T-cell (primary cell): ENCODE measurements around the gene PPP4R4. TPM values are rescaled to one million over a fixed set of nuclear protein-coding genes. Genes with fewer than 3 reads are reported as not detected.

Source experiments
- ATAC-seq, 4 experiments: fragments of 200-7000 bp in 3 of 4; fragments of 150-1000 bp in 1 of 4; cut with Tn5 transposase; replicated peaks in 1 of 4; 1 replicate in 3 of 4; 2 replicates in 1 of 4; pipeline ENCODE4 v1.10.0; 2021; ENCODE audit warnings: moderate library complexity in 3 of 4, mild to moderate bottlenecking in 2 of 4, moderate number of reproducible peaks in 1 of 4
- CTCF ChIA-PET, 2 donors: fragments of 300-600 bp; sonication (Branson Sonifier 250); formaldehyde crosslinking; loops; one replicate each; lab custom pipeline; 2022; ENCODE audit warnings: antibody characterized with exemption in 2 of 2; lab: Charles Lee
- POLR2A ChIA-PET, 2 donors: fragments of 300-600 bp; sonication (Branson Sonifier 250); formaldehyde crosslinking; loops; one replicate each; lab custom pipeline; 2022; ENCODE audit warnings: antibody characterized with exemption in 2 of 2; lab: Charles Lee
- DNase-seq, 35 experiments: peaks; one replicate each; pipeline versions ENCODE4 v3.0.0 to v3.0.0-alpha.2; 2013 to 2023
- H3K27ac ChIP-seq: one replicate; pipeline ENCODE4 v1.5.1; 2013; ENCODE audit warnings: low read length
- H3K27me3 ChIP-seq, 2 experiments: replicated peaks in 1 of 2; 1 replicate in 1 of 2; 2 replicates in 1 of 2; pipeline versions ENCODE4 v1.6.1 to v1.7.0; 2013; ENCODE audit warnings: low read length in 1 of 2, mixed read lengths in 1 of 2; ENCODE audit not compliant: control insufficient read depth in 2 of 2, insufficient read depth in 2 of 2; ENCODE audit errors: extremely low read depth in 1 of 2
- H3K36me3 ChIP-seq, 2 donors: 1 replicate in 1 of 2; 2 replicates in 1 of 2; pipeline versions ENCODE4 v1.6.1 to v1.7.0; 2013; ENCODE audit warnings: low read length in 1 of 2; ENCODE audit not compliant: control insufficient read depth in 2 of 2, insufficient read depth in 1 of 2; ENCODE audit errors: extremely low read depth in 1 of 2
- H3K4me1 ChIP-seq, 2 experiments: 1 replicate in 1 of 2; 2 replicates in 1 of 2; pipeline versions ENCODE4 v1.6.1 to v1.7.0; 2013; ENCODE audit warnings: low read length in 2 of 2, mixed read lengths in 1 of 2; ENCODE audit not compliant: insufficient read depth in 2 of 2, control insufficient read depth in 1 of 2; ENCODE audit errors: extremely low read depth in 1 of 2
- H3K4me3 ChIP-seq, 2 donors: 1 replicate in 1 of 2; 2 replicates in 1 of 2; pipeline versions ENCODE4 v1.5.1 to v1.7.0; 2013; ENCODE audit warnings: mild to moderate bottlenecking in 2 of 2, low read length in 1 of 2, moderate library complexity in 1 of 2; ENCODE audit not compliant: control insufficient read depth in 1 of 2; ENCODE audit errors: extremely low read depth in 1 of 2
- H3K9me3 ChIP-seq: 2 replicates; pipeline ENCODE4 v1.7.0; 2013
- H3K27ac Mint-ChIP-seq, 2 donors: one replicate each; pipeline ENCODE4 v1.8.0; 2020 to 2021; ENCODE audit warnings: mild to moderate bottlenecking in 2 of 2, mixed read lengths in 2 of 2
- H3K27me3 Mint-ChIP-seq, 2 donors: one replicate each; pipeline ENCODE4 v1.8.0; 2021 to 2022; ENCODE audit warnings: mixed read lengths in 2 of 2
- H3K36me3 Mint-ChIP-seq: one replicate; pipeline ENCODE4 v1.8.0; 2021; ENCODE audit warnings: mixed read lengths
- H3K4me1 Mint-ChIP-seq, 3 donors: one replicate each; pipeline ENCODE4 v1.8.0; 2020 to 2022; ENCODE audit warnings: mixed read lengths in 3 of 3, mild to moderate bottlenecking in 1 of 3
- H3K4me3 Mint-ChIP-seq, 3 donors: one replicate each; pipeline ENCODE4 v1.8.0; 2020 to 2022; ENCODE audit warnings: mild to moderate bottlenecking in 3 of 3, mixed read lengths in 3 of 3, moderate library complexity in 3 of 3
- H3K9me3 Mint-ChIP-seq, 3 donors: one replicate each; pipeline ENCODE4 v1.8.0; 2020 to 2022; ENCODE audit warnings: mixed read lengths in 3 of 3
- WGBS: methylation state at CpG from one replicate; pipeline ENCODE4 v1.1.5; 2013; ENCODE audit warnings: missing lambda C conversion rate; ENCODE audit not compliant: insufficient coverage; 5-methylcytosine and 5-hydroxymethylcytosine counted together
- total RNA-seq, 35 experiments: library from RNA in 6 of 35; stranded (reverse) in 6 of 35; fragments of 120-200 nt in 1 of 35; gene quantifications; one replicate each; pipeline versions ENCODE4 v1.2.1 to v1.2.4 and lab custom pipeline; 2013 to 2026

The PPP4R4 gene
- total RNA-seq, 5 donors from 2014 or later (not counting 1 experiment from before 2014, with no cell fraction given), result 0.41 to 2.5 (median 1.3) TPM

DNA sequence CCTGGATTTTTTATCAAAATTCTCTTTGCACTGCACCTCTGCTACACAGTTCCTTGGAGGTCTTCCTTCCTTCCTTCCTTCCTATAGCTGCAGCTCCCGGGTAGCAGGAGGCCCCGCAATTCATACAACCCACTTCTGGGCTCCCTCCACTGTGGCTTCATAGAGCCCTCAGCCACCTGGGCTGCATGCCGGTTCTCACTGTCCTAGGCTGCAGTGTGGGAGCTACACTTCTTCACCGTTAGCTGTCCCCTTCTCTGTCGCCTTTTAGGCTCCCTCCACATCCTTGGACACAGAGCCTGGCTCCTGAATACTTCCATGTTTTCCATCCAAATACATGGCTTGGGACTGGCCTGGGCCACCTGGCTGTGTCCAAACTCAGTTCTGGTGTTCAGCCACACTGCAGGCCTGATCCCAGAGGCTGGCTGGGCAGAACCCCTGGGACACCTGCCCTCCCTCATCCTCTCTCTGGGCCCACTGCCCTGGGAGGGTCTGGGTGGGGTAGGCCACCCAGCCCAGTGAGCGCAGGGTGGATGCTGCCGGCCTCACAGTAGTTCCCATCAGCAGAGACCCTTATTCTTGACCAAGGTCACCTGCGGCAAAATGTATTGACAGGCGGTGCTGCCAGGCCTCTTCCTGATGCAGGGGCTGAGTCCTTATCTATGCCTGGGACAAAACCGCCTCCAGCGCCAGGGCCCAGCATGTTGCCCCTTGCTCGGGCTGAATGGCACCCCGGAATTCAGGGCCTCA lies 117.2 kb downstream of the PPP4R4 start:
- 76% methylated on average over 13 of the region's 13 CpGs for WGBS
- POLR2A ChIA-PET, result no interaction called here
- H3K4me3 Mint-ChIP-seq, result no peak overlapping the region

GRCh38 chr14:94291906-94292525 lies 117.9 kb downstream of the PPP4R4 start:
- Mint-ChIP-seq H3K4me1 (no peaks in the 10 kb centered on the region), H3K9me3 (no peaks in the 10 kb centered on the region), H3K27me3 (peaks cover 2 to 5% of the 10 kb centered on the region in 2 donors), H3K4me3 (no peak overlapping the region), H3K27ac (no peak overlapping the region), H3K36me3 (no peaks in the 10 kb centered on the region)
- Histone ChIP-seq H3K4me1 (no peaks in the 10 kb centered on the region), H3K27ac (no peak overlapping the region), H3K9me3 (no peaks in the 10 kb centered on the region), H3K27me3 (peaks cover 0 to 24% of the 10 kb centered on the region in 2 experiments), H3K36me3 (no peaks in the 10 kb centered on the region), H3K4me3 (no peak overlapping the region)
- DNase-seq (no peak), ATAC-seq (no peak)
- CTCF ChIA-PET, result no interaction called here
- POLR2A ChIA-PET, result no interaction called here
- WGBS, result 82% methylated on average over 8 of the region's 15 CpGs

More for the DNA sequence above, 117.2 kb downstream of the PPP4R4 start:
- Histone ChIP-seq H3K36me3 (no peaks in the 10 kb centered on the region), H3K4me1 (no peaks in the 10 kb centered on the region), H3K4me3 (no peak overlapping the region), H3K9me3 (no peaks in the 10 kb centered on the region), H3K27me3 (peaks cover 0 to 24% of the 10 kb centered on the region in 2 experiments), H3K27ac (no peak overlapping the region)
- ATAC-seq (no peak), DNase-seq (no peak)
- CTCF ChIA-PET, result no interaction called here
- H3K27me3 Mint-ChIP-seq, result peaks cover 0 to 6% of the 10 kb centered on the region in 2 donors
- no peaks in the 10 kb centered on the region for H3K4me1 Mint-ChIP-seq
- H3K36me3 Mint-ChIP-seq, result no peaks in the 10 kb centered on the region
- H3K27ac Mint-ChIP-seq, result no peak overlapping the region
- H3K9me3 Mint-ChIP-seq, result no peaks in the 10 kb centered on the region

GRCh38 chr14:94292526-94292871 lies 118.4 kb downstream of the PPP4R4 start:
- H3K4me1 Mint-ChIP-seq, result no peaks in the 10 kb centered on the region
- POLR2A ChIA-PET, result no interaction called here
- ATAC-seq, result no peak
- peaks cover 0 to 24% of the 10 kb centered on the region in 2 experiments for H3K27me3 ChIP-seq
- no peaks in the 10 kb centered on the region for H3K36me3 ChIP-seq
- H3K36me3 Mint-ChIP-seq, result no peaks in the 10 kb centered on the region
- H3K4me3 ChIP-seq, result no peak overlapping the region
- no peaks in the 10 kb centered on the region for H3K9me3 Mint-ChIP-seq
- no peak overlapping the region for H3K4me3 Mint-ChIP-seq
- H3K27ac ChIP-seq, result no peak overlapping the region
- CTCF ChIA-PET, result no interaction called here
- H3K27me3 Mint-ChIP-seq, result peaks cover 3 to 5% of the 10 kb centered on the region in 2 donors
- H3K4me1 ChIP-seq, result no peaks in the 10 kb centered on the region
- DNase-seq, result no peak
- no peak overlapping the region for H3K27ac Mint-ChIP-seq
- no peaks in the 10 kb centered on the region for H3K9me3 ChIP-seq
- WGBS, result 67% methylated on average over 1 of the region's 3 CpGs

DNA sequence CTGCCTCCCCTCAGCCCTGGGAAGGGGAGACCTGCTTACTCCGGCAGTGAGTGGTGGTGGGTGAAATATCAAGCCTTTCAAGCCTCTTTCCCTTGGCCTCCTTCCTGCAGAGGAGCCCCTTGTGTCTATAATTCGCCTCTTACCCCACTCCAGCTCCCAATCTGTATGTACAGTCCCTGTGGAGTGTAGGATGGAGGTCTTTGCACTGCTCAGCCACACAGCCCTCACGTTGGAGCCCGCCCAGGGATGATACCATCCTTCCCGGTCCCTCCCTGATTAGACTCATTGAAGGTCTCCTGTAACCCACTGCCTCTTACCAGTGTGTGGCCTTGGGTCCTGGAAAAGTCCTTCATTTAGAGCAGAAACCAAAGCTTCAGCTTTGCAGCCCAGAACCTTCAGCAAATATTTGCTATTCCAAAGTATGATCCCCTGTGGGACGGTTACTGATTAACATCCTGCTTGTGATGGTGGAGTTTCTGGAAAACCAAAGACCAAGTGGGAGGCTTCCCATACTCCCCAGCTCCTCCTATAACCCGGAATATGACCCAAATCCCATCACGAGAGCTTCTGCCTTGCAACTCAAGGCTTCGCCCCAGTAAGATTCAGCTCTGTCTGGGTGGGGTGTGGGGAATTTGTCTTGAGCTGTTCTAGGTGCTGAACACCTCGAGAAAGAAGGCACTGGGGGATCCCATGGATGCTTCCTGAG lies 118.9 kb downstream of the PPP4R4 start, which contains the start of gene SERPINA10:
TSS of gene SERPINA10 (minus strand) at position 397 of the 706 bp plus-strand sequence. CDS start 2,675 bp downstream, outside the sequence.
- ChIA-PET POLR2A (no interaction called here), CTCF (no interaction called here)
- Histone ChIP-seq H3K36me3 (no peaks in the 10 kb centered on the region), H3K27ac (no peak within 1 kb of the TSS), H3K4me3 (no peak within 1 kb of the TSS), H3K9me3 (no peaks in the 10 kb centered on the region), H3K4me1 (no peaks in the 10 kb centered on the region), H3K27me3 (peaks cover 0 to 24% of the 10 kb centered on the region in 2 experiments)
- H3K27me3 Mint-ChIP-seq, result peaks cover 4 to 7% of the 10 kb centered on the region in 2 donors
- WGBS, result 81% methylated on average over 3 of the region's 10 CpGs
- ATAC-seq (no peak), DNase-seq (no peak)
- no peak within 1 kb of the TSS for H3K4me3 Mint-ChIP-seq
- no peaks in the 10 kb centered on the region for H3K9me3 Mint-ChIP-seq
- H3K27ac Mint-ChIP-seq, result no peak within 1 kb of the TSS
- H3K36me3 Mint-ChIP-seq, result no peaks in the 10 kb centered on the region
- H3K4me1 Mint-ChIP-seq, result no peaks in the 10 kb centered on the region

DNA sequence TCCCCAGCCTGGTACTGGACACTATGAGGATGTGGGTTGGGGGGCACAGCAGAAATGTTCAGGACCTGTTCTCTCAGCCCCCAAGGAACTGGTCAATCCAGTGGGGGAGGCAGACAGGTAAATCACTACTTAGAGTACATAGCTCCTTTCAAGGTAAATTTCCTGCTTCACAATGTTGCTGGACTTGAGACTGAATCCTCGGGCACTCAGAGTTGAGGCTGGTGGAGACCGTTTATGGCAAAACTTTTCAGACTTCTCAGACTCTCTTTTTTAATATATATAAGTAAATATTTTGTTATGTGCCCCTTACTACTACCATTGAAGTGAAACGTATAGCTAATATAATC lies 119.4 kb downstream of the PPP4R4 start:
- Histone ChIP-seq H3K27me3 (peaks cover 0 to 27% of the 10 kb centered on the region in 2 experiments), H3K4me3 (no peak overlapping the region), H3K36me3 (no peaks in the 10 kb centered on the region), H3K4me1 (no peaks in the 10 kb centered on the region), H3K27ac (no peak overlapping the region), H3K9me3 (no peaks in the 10 kb centered on the region)
- H3K27me3 Mint-ChIP-seq, result peaks cover 7 to 8% of the 10 kb centered on the region in 2 donors
- ChIA-PET CTCF (no interaction called here), POLR2A (no interaction called here)
- no peak overlapping the region for H3K27ac Mint-ChIP-seq
- no peak overlapping the region for H3K4me3 Mint-ChIP-seq
- H3K9me3 Mint-ChIP-seq, result no peaks in the 10 kb centered on the region
- H3K36me3 Mint-ChIP-seq, result no peaks in the 10 kb centered on the region
- ATAC-seq (no peak), DNase-seq (no peak)
- no CpG with 5 or more reads among the region's 3 CpGs for WGBS
- no peaks in the 10 kb centered on the region for H3K4me1 Mint-ChIP-seq

DNA sequence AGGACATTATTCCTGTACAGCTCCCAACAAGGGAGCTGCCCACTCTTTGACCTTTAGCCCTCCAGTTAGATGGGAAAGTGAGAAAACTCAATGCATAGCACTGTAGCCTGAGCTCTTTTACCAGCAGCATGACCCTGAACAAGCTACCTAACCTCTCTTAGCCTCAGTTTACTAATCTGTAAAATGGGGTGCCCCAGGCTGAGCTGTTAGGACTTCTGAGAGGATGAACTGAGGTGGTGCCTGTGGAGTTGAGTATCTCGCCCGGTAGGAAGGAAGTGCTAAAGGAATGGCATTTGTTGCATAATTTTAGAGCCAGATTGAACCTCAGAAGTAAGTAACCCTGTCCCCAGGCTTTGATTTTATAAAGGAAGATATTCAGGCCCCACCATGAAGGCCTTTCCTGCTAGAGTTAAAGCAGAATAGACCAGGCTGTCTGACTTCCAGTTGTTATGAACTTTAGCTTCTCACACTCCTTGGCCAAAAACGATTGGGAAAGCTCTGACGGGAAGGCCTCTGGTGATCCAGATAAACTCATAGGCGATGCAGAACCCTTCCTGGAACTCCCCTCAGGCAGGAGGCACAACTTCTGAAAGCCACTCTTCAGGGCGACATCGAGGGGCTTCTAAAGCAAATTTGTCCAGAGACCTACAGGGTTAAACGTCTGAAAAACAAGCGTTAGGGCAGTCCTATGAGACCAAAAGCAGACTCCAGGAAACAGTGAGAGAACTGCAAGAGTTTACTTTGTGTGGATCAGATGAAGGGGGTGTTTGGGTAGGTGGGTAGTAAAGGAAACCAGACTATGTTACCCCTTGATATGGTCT lies 121.4 kb downstream of the PPP4R4 start:
- no peak overlapping the region for H3K4me3 Mint-ChIP-seq
- ChIA-PET CTCF (no interaction called here), POLR2A (no interaction called here)
- 74% methylated on average over 9 of the region's 9 CpGs for WGBS
- no peaks in the 10 kb centered on the region for H3K36me3 ChIP-seq
- H3K27ac Mint-ChIP-seq, result no peak overlapping the region
- H3K4me1 ChIP-seq, result no peaks in the 10 kb centered on the region
- peaks cover 0 to 24% of the 10 kb centered on the region in 2 experiments for H3K27me3 ChIP-seq
- DNase-seq, result no peak
- H3K4me1 Mint-ChIP-seq, result no peaks in the 10 kb centered on the region
- peaks cover 10 to 12% of the 10 kb centered on the region in 2 donors for H3K27me3 Mint-ChIP-seq
- H3K9me3 Mint-ChIP-seq, result no peaks in the 10 kb centered on the region
- no peak overlapping the region for H3K27ac ChIP-seq
- no peaks in the 10 kb centered on the region for H3K36me3 Mint-ChIP-seq
- no peak overlapping the region for H3K4me3 ChIP-seq
- H3K9me3 ChIP-seq, result no peaks in the 10 kb centered on the region
- no peak for ATAC-seq
